Left renal cortex interstitium (tissue), 4 donors: ENCODE results near the gene CUX1. TPM values are rescaled to one million over a fixed set of nuclear protein-coding genes. Genes with fewer than 3 reads are reported as not detected.
"Not testable (repeated sequence)": the region's sequence is repeated elsewhere in the genome, so short reads cannot be mapped to it uniquely, and the experiment has no call there.

Source experiments
- DNase-seq, 4 donors: peaks; one replicate each; pipeline ENCODE4 v3.0.0-alpha.2; 2013; ENCODE audit warnings: low read depth in 4 of 4, low spot score in 2 of 4, missing footprints in 1 of 4
- polyA plus RNA-seq, 4 donors: library from polyadenylated mRNA; unstranded; fragments of 120-200 nt; gene quantifications; one replicate each; pipeline ENCODE4 v1.2.1, GENCODE V29; 2013; ENCODE audit not compliant: insufficient read length in 4 of 4

CUX1 gene
- polyA plus RNA-seq, 4 donors = 79.2 to 99.7 (median 90.6) TPM

DNA sequence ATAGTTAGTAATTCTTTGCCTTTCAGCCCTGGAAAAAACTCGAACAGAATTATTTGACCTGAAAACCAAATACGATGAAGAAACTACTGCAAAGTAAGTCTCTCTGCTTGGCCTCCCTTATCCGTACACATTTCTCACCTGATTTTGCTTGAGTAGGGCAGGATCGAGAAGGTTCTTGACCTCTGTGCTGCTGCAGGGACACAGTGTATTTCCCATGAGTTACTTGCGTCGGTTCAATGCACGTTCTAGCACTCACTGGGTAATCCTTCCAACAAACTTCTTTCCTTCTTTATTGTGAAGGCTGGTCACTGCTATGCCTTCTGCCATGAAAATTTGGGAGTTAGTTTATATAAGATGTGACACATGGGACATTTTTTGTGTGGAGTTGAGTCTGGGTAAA lies 297.8 kb downstream of the CUX1 start:
- no peak for DNase-seq

DNA sequence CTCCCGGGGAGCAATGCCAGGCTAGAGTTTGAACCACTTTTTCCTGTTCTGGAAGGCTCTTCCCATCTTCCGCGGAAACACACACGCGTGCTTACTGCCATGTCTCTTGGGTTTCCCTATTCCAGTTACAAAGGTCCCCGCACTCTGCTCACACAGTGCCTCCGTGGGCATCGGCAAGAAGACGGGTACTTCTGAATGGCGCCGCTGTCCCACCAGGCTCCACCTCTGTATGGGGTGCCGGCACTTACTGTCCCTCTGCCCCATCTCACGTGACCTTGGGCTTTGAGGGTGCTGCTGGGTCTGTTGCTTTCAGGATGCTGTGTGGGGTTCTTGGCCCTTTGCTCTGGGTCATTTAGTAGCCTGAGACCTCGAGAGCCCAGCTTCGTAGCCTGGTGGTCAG lies 298.5 kb downstream of the CUX1 start:
- DNase-seq = no peak

DNA sequence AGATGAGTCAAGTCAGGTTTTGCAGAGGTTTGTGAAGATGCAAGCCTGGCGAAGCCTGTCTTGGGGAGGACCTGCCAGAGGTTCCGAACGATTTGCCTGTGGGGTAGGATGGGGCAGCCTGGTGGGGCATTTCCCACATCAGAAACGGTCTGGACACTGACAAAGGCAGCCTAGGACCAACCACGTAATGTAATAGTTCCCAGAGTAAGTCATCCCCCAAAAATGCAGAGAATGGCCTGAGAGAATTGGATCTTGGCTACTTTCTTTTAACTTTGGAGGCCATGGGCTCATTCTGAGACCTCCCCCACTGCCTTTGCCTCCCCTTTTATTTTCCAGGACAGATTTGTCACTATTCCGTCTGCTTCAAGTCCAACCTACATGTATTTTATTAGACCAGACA lies 300.3 kb downstream of the CUX1 start:
- DNase-seq = no peak

DNA sequence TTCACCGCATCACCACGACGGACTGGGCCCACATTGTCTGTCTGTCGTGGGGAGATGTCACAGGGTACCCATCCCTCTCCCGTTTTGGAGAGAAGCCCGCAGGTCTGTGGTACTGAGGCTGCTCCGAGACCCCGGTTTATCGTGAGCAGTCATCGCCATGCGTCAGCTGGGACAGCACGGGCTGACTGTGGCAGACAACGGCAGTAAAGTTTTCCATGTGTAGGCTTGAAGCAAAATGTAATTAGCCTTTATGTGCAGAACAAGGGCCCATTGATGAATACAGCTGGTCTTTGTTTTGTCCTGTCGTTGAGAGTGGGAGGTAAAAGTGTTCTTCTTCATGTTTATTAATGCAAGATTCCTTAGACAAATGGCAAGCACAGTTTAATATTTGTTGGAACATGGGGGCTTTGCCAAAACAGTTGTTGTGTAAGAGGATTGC lies 301.8 kb downstream of the CUX1 start:
- no peak for DNase-seq

DNA sequence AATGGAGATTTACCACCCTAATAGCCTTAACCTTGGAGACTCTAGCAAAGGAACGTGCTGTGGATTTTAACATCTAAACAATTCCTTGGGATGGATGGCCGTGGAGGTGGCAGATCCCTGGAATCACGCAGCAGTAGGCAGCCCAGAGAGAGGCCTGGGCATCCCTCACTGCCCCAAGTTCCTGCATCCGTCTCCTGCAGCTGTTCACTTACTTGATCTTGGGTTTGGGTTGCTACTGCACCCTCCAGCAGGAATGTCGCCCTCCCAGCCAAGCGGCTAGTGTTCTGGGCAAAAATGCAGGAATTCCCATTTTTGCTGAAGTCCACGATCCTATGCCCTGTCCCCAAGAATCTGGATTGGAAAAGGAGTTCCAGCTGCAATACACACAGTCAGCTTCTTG lies 302.5 kb downstream of the CUX1 start:
- DNase-seq = no peak

DNA sequence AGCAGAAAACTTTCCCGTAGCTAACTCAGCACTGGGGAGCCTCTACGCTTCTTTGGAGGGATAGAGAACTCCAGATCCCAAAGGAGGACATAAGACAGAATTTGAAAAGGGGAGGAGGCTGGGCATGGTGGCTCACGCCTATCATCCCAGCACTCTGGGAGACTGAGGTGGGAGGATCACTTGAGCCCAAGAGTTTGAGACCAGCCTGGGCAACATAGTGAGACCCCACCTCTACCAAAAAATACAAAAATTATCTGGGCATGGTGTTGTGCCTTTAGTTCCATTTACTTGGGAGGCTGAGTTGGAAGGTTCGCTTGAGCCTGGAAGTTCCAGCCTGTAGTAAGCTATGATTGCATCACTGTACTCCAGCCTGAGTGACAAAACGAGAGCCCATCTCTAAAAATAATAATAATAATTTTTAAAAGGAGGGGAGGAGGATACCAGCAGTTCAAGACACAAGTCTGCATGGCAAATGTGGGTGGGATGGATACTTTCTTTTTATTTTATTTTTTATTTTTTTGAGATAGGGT lies 303.3 kb downstream of the CUX1 start:
- DNase-seq = no peak

DNA sequence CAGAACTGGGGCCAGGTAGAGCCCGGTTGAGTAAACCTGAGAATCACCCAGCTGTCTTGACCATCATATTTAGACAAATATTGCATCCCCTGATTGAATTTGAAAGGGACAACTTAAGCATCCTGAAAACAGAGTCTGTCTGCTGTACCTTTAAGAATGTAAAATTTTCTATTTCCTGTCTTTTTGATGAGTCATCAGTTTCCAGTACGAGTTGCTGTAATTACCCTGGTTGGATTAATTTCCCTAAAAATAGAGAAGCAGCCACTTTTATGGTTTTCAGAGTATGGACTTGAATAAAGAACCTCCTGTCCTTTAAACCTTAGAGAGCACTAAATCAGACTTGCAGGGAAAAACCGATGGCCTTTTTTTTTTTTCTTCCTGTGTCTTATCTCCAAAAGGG lies 304.6 kb downstream of the CUX1 start:
- DNase-seq = no peak

DNA sequence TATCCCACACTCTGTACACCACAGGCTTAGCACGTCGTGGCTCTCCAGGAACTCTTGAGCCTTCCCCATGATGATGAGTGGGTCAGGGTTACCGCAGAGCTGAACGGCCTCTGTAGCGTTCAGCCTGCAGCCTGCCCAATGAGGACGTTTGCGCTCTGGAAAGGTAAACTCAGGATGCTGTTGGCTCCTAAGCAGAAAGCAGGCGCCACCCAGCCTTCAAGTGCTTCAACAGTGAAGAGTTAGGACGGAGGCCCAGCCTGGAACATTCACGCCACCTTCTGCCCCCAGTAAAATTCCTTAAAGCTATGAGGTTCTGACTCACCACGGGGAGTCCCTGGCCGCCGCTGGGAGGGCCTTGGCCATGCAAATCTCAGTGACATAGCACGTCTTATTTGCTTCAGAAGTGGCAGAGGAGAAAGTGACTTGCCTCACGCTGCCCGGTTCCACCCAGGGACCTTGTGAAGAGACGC lies 307.7 kb downstream of the CUX1 start:
- DNase-seq = no peak

DNA sequence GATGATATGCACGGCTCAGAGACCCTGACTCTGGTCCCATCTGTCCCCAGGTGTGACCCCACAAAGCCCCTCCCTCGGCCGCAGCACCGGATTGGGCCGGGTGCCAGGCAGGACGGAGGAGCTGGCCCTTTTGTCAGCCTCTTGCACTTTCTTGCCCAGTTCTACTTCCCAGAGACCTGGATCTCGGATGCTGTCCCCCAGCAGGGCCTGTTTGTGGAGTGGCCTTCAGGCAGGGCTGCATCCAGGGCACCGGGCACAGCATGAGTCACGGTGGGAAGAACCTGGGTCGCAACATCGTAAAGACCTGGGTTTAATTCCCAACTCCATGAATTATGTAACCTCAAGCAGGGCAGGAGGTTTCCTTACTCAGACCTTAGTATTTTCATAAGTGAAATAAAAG lies 310.9 kb downstream of the CUX1 start:
- DNase-seq = no peak

DNA sequence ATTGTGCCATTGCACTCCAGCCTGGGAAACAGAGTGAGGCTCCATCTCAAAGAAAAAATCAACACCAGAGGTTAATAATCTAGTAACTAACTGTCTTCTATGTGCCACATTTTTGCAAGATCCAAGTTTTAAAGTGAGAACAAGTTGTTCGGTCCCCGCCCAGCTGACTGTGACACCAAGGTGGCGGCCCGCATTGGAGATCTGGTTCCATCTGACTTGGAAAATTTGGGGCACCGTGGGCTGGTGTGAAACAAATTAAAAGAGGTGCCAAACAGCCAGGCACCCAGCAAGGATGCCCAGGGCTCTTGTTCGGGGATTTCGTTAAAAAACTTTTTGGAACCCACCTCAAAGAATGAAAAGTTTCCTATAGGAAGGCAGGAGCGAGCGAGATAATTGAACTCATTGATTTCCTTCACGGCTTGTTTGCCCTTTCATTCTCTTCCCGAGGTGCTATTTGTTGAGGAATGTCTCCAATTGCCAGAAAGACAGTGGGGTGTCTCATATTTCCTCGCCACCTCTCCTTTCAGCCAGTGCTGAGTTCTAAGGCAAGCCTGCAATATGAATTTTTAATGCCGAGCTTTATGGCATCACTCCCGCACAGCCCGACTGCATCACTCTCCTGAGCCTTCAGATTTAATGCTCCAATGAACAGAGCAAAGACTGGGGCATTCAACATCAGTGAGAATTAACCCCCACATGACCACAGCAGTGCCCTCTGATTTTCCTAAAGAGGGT lies 312.4 kb downstream of the CUX1 start:
- no peak for DNase-seq

DNA sequence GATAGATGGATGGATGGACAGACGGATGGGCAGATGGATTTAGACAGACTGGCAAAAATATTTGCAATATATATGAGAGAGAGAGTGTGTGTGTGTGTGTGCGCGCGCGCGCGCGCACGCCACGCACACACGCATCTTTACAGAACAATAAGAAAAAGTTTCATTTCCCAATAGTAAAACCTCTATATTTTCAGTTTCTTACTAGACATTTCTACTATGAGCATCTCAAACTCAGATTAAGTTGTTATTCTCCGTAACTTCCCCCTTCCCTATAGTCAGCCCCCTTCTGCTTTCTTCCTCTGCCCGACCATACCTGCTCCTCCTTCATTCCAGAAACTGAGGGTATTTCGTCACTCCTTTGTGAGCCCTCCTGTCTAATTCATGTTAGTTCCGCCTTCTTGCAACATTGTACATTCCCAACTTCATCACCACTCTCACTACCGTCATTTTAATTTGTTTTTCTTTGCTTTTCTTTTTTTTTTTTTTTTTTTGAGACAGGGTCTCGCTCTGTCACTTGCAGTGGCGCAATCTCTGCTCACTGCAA lies 314.9 kb downstream of the CUX1 start:
- DNase-seq = no peak

DNA sequence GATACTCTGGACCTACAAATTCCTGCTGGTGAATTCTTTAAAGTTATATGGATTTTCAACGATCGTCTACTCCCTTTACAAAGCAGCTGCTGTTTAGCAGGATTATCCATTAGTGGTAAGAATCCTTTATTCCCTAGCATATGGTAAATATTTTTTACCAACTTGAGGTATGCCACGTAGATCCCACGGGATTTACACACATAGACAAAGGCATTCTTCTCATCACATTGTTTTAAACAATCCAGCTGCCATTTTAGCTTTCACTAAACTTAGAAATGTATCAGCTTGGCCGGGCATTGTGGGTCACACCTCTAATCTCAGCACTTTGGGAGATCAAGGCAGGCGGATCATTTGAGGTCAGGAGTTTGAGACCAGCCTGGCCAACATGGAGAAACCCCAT lies 321.2 kb downstream of the CUX1 start:
- no peak for DNase-seq

DNA sequence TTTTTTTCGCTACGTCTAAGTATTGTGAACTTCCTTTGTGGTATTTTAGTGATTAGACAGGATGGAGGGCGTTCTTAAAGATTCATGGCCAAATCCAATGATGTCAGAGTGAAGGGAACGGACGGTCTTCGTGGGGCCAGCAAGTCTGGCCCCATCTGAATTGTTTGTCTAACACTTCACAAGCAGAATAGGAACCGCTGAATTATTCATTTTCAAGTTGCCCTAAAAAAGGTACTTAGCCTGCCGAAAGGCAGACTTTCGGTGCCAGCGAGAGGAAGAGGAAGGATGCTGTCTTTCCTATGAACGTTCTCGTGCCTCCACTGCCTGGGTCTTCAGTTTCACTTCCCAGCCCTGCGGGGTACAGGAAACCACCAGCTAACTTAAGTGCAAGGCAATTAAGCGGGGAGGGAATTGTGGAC lies 323.5 kb downstream of the CUX1 start:
- no peak for DNase-seq

DNA sequence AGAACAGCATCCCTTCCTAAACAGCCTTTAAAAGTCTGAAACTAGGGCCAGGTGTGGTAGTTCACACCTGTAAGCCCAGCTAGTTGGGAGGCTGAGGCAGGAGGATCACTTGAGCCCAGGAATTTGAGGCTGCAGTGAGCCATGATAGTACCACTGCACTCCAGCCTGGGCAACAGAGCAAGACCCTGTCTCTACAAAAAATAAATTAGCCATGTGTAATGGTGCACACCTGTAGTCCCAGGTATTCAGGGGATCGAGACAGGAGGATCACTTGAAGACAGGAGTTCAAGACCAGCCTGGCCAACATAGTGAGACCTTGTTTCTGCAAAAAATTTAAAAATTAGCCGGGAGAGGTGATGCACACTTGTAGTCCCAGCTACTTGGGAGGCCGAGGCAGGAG lies 325.0 kb downstream of the CUX1 start:
- DNase-seq = not testable (repeated sequence)

DNA sequence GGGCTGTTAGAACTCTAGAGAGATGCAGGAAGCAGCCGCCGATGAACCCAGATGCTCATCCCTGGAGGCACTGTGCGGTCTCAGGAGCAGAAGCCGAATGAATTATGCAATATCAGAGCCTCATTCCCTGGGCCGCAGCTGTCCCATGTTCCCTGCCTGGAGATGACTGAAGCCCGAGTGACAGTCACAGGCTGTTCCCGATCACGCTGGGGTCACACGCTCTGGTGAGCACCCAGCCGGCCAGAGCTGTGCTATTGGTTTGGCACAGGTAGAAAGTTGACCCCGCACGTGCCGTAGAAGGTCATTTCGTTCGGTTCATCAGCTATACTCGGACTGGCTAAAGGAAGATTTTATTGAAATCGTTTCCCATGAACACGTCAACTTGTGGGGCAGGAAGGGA lies 328.7 kb downstream of the CUX1 start:
- DNase-seq = no peak

DNA sequence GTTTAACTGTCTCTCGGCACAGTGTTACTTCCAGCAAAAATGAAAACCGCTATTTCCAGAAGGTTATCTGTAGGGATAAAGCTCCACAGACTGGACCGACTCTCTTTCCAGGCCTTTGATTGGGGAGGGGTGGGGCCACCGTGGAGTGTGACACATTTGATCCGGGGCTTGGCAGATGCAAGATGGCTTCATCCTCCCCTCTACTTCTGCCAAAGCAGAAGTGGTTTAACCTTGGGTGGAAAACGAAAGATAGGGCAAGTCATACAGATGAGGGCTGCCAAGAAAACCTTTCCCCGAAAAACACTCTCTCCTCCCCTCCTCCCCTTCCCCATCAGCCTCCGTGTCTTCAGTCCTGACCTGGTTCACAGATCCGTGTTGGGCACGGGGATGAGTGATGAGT lies 329.6 kb downstream of the CUX1 start:
- no peak for DNase-seq

DNA sequence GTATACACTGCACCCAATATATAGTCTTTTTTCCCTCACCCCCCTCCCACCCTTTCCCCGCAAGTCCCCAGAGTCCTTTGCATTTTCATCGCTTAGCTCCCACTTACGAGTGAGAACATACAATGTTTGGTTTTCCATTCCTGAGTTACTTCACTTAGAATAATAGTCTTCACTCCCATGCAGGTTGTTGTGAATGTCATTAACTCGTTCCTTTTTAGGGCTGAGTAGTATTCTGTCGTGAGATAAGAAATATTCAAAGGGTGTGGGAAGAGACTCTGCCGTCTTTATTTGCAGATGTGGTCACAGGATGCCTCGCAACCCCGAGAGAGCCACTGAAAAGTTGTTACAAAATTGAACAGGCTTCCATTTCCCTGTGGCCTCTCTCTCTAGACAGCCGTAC lies 331.4 kb downstream of the CUX1 start:
- no peak for DNase-seq

DNA sequence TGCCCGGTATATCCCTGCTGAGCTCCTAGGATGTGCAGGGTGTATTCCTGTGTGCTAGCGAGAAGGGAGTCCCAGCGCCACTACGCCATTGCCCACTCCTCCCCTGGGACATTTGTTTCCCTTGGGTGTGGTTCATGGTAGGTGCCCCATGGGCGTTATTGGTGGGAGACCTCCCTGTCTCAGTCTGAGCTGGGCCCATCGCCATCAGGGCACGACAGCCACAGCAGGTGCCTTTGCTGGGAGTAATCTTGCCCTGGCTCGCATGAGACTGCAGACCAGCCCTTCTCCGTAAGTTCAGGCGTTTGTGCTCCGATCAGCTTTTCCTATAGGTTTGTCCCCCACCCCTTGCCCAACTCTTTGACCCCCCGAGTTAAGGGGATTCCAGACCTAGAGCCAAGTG lies 332.0 kb downstream of the CUX1 start:
- no peak for DNase-seq

DNA sequence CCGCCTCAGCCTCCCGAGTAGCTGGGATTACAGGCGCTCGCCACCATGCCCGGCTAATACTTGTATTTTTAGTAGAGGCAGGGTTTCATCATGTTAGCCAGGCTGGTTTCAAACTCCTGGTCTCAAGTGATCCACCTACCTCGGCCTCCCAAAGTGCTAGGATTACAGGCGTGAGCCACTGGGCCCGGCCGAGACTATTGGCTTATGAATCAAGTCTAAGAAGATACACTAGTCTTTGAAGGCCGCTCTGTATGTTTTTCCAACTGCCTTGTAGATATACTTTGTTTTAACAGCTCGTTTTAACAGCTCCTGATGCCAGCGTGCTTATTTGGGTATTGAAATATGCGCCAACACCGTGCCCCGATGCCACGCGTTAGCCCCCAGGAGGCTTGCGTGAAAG lies 332.8 kb downstream of the CUX1 start:
- no peak for DNase-seq

DNA sequence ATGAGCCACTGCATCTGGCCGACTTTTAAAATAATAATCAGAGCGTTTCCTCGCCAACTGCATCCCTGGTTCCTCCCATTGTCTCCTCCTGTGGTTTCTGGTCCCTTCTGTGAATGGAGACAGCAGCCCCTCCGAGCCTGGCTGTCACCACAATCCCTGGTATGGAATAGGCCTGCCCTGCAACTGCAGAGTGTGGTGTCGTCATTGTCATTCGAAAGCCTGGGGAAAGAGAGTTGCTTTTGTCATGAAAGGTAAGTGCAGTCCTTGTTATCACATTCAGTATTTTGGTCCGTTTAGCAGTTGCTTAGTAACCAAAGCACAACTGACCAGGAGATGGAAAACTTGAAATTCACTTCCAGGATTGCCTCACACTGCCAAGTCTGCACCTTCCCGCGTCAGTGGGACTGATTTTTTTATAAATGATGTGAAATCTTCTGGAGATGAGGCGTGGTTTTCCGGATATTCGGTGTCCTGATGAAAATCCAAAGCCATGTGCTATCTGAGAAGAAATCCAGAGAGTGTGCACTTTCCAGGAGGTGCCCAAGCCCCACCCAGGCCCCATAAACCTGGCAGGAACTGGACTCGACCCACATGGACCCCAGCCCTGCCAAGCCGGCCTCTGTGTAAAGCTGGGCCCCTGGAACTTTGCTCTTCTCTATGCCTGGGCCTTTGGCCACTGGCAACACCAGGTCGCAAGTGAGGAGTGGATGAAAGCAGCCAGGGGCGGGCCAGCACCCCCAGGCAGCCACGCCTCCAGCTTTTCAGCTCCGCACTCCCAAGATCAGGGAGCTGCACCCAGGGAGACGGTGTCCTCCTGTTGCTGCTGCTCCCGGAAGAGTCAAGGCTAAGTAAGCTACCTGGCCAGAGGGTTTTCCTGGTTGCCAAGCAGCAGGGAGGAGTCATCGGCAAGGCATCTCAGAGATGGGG lies 335.5 kb downstream of the CUX1 start:
- no peak for DNase-seq

DNA sequence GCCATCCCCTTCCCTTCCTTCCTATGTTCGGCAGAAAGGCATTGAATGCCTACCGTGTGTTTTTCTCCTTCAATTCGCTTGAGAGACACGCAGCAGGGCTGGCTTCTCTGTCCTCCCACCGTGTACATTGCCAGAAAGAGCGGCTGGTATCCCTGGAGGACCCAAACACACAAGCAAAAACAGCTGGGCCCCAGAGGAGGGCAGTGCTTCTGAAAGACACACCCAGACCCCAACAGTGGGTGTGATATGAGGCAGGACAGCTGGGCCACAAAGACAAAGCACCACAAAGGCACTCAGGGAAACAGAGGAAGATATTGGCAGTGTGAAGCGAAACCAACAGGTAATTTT lies 336.1 kb downstream of the CUX1 start:
- DNase-seq = no peak
